Keratinocyte (primary cell): ENCODE results near the gene TANGO2.

ENCODE experiments used
- EZH2 ChIP-seq: IDR thresholded peaks from one replicate; pipeline ENCODE4 v1.6.1; 2012; ENCODE audit warnings: inconsistent platforms, mild to moderate bottlenecking, low read length, moderate library complexity
- TF ChIP-seq, protein P1 (sequence below), 3 experiments: IDR thresholded peaks in 1 of 3; conservative IDR thresholded peaks in 1 of 3; optimal IDR thresholded peaks in 1 of 3; 2 replicates in 2 of 3; 3 replicates in 1 of 3; pipeline versions ENCODE3 to v1.5.1; 2011; ENCODE audit warnings: low read length in 3 of 3, mild to moderate bottlenecking in 3 of 3, moderate library complexity in 2 of 3, control low read depth in 1 of 3, inconsistent platforms in 1 of 3; ENCODE audit not compliant: insufficient read depth in 2 of 3; ENCODE audit errors: extremely low read depth in 1 of 3

DNA sequence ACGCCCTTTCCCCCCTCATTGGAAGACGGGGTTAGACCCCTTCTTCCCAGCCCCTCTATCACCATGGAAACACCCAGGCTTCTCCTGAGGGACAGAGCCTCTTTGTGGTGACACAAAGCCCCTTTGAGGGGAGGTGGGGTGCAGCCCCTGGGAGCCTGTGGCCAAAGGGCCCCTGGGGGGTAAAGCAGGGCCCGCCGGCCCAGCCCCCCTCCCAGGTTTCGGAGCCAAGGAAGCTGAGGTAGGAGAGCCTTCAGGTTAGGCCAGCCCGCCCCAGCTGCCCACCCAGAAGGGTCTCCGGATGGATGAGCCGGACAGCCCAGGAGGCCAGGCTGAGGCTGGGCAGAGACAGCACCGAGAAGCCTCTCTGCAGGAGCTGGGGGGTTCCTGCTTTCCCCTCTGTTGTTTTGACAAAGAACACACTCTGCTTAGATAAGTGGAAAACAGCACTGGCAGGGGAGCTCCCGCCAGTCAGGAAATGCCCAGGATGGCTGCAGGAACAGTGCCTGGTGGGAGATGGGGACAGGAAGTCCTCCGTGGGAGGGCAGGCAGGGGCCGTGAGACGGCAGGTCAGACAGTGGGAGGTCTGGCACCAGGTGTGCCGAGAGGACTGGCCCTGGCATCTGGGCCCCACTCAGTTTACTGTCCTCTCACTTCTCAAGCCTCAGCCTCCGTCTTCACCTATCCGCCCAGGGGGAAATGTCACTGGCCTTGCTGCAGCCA is 22.5 kb upstream of the TANGO2 start:
- TF ChIP-seq EZH2 = no peak
- TF ChIP-seq, protein P1, sequence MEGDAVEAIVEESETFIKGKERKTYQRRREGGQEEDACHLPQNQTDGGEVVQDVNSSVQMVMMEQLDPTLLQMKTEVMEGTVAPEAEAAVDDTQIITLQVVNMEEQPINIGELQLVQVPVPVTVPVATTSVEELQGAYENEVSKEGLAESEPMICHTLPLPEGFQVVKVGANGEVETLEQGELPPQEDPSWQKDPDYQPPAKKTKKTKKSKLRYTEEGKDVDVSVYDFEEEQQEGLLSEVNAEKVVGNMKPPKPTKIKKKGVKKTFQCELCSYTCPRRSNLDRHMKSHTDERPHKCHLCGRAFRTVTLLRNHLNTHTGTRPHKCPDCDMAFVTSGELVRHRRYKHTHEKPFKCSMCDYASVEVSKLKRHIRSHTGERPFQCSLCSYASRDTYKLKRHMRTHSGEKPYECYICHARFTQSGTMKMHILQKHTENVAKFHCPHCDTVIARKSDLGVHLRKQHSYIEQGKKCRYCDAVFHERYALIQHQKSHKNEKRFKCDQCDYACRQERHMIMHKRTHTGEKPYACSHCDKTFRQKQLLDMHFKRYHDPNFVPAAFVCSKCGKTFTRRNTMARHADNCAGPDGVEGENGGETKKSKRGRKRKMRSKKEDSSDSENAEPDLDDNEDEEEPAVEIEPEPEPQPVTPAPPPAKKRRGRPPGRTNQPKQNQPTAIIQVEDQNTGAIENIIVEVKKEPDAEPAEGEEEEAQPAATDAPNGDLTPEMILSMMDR (optimal IDR thresholded peaks at IDR 0.05 in 1 of 3, IDR thresholded peaks at IDR 0.05 in 1 of 3, conservative IDR thresholded peaks at IDR 0.05 in 1 of 3; ENCODE audit: extremely low read depth in 1 of 3, insufficient read depth in 2 of 3, low read length in 3 of 3) = no peak
